ENCODE measurements around the gene CCDC85C. TPM values are rescaled to one million over a fixed set of nuclear protein-coding genes. Genes with fewer than 3 reads are reported as not detected.

CCDC85C gene
- total RNA-seq, 4 donors from 2014 or later, result 0.34 to 1.7 (median 0.80) TPM

GRCh38 chr14:99592933-99593753, 10.9 kb downstream of the CCDC85C start:
- TF ChIP-seq CTCF (IDR thresholded peaks at IDR 0.05; ENCODE audit: low read depth), result no peak

- TF ChIP-seq CTCF (IDR thresholded peaks at IDR 0.05; ENCODE audit: low read depth), result no peak
Measured at GRCh38 chr14:99592394-99592793, 11.6 kb downstream of the CCDC85C start.

- no peak for TF ChIP-seq CTCF (IDR thresholded peaks at IDR 0.05; ENCODE audit: low read depth)
Measured at GRCh38 chr14:99590746-99591555, 13.1 kb downstream of the CCDC85C start.

- TF ChIP-seq CTCF (IDR thresholded peaks at IDR 0.05; ENCODE audit: low read depth), result no peak
Measured at GRCh38 chr14:99589651-99590530, 14.1 kb downstream of the CCDC85C start.

GRCh38 chr14:99589031-99589441, 15.0 kb downstream of the CCDC85C start:
- TF ChIP-seq CTCF (IDR thresholded peaks at IDR 0.05; ENCODE audit: low read depth), result no peak

GRCh38 chr14:99587460-99588278, 16.3 kb downstream of the CCDC85C start:
- no peak for TF ChIP-seq CTCF (IDR thresholded peaks at IDR 0.05; ENCODE audit: low read depth)

Measured in subcutaneous adipose tissue (tissue), 4 donors.